ENCODE data around the gene GSE1.
A peak's percentile ranks its signal among the peaks of the same experiment; 100 is the strongest.

GSE1 gene

DNA sequence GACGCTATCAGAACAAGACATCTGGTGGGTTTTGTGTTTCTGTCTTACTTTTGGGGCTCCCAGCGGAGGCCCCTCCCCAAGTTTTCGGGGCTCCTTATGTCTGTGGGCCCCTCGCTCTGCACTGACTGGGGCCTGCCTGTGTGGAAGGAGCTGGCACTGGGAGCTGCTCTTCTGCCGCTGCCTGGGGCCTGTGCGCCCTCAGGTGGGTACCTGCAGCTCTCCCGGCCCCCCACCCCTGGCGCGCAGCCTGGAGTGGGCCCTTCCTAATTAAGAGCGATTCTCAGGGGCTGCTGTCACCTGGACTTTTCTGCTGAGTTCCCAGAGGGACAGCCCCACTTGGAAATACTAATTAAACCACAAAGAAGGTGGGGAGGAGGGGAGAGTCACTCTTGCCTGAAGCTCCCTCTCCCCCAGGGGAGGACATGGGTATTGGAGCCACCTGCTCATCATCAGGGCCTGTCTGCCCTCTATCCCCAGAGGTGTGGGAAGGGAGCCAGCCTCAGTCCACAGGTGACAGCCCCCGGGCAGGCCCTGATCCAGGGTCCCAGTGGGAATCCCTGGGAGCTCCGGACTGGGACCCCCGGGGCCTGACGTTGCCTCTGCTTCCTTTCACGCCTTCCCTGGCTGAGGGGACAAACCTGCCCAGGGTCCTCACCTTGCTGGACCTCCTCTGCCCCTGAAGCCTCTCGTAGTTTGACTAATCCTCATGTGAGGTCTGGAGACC lies 36.5 kb downstream of the GSE1 start:
- no peak overlapping the region for H3K4me3 ChIP-seq
- no peak for DNase-seq (ENCODE audit: low spot score)
- no peak for TF ChIP-seq CTCF (IDR thresholded peaks at IDR 0.05)
- H3K27ac ChIP-seq: no peak overlapping the region

DNA sequence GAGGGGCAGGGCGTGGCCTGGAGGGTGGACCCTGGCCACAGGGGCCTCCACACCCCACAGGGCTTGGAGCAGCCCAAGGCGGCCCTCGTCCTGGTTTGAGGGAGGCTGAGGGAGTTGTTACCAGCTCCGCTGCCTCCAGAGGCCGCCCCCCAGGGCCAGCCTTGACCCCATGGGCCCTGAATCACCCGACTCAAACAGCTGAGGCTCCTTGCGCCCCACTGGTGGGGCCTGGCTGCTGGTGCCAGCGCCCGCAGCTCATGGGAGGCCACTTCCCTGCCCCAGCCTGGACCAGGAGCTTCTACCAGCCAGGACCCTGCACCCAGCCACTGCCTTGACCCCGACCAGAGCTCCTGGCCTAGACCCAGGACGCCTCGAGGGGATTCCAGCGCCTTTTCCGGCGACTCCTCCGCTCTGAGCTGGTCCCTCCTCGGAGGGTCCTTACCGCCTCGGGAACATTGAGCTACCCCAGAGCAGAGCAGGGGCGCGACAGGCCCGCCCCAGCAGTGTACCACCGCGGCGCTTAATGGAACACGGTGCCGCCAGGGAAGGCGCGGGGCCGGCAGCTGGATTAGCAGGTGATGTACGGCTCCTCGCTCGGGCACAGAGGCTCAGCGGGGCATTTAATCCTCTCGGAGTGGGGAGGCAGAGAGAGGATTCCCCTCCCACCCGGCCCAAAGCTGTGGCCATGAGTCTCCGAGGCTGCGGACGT lies 37.2 kb downstream of the GSE1 start:
- no peak overlapping the region for H3K27ac ChIP-seq
- no peak for DNase-seq (ENCODE audit: low spot score)
- H3K4me3 ChIP-seq: no peak overlapping the region
- TF ChIP-seq CTCF (IDR thresholded peaks at IDR 0.05): no peak

- Histone ChIP-seq H3K4me3 (no peak overlapping the region), H3K27ac (peak overlapping the region in 1 of 2 donors; percentile 67)
- no peak for TF ChIP-seq CTCF (IDR thresholded peaks at IDR 0.05)
- no peak for DNase-seq (ENCODE audit: low spot score)
These were observed 37.9 kb downstream of the GSE1 start for GRCh38 chr16:85650844-85651628.

GRCh38 chr16:85651629-85652430 lies 38.7 kb downstream of the GSE1 start:
- Histone ChIP-seq H3K4me3 (no peak overlapping the region), H3K27ac (peak overlapping the region in 1 of 2 donors; percentile 67)
- no peak for DNase-seq (ENCODE audit: low spot score)
- TF ChIP-seq CTCF (IDR thresholded peaks at IDR 0.05): no peak

GRCh38 chr16:85652431-85653221 lies 39.5 kb downstream of the GSE1 start:
- H3K27ac ChIP-seq: peak overlapping the region in 1 of 2 donors; percentile 67
- no peak for DNase-seq (ENCODE audit: low spot score)
- H3K4me3 ChIP-seq: peak overlapping the region; percentile 22
- TF ChIP-seq CTCF (IDR thresholded peaks at IDR 0.05): no peak

All from coronary artery (tissue), 2 donors.